ENCODE measurements around the gene NAA35.

The NAA35 gene

GRCh38 chr9:86062845-86063693 lies 122.1 kb downstream of the NAA35 start:
- no peak for DNase-seq (ENCODE audit: low spot score)

GRCh38 chr9:86064220-86064619 lies 123.3 kb downstream of the NAA35 start:
- no peak for DNase-seq (ENCODE audit: low spot score)

DNA sequence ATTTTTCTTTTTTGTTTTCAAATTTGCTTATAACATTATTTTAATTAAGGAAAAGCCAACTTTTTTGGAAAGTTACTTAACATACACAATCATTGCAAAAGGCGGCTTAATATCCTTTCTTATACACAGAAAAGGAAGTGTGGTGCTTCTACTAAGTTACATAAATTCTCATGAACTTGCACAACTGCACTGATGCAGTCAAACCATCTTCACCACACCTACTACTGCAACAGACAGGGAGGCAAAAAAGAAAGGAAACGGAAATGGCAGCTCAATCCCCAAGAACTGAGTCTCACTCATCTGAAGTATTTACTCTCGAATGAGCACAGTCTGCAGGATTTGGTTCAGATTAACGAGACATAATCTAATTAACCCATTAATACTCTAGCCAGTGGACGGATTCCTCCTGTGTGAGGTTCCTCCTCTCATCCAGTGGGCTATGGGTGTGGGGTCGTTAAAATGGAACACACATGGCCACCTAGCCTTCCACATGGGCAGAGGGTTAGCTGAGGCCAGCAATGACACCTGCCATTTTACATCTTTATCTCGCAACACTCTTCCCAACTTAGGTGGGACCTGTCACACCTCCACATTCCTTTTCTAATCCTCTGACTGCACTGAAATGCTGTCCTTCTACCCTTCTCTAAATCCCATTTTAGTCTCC lies 128.4 kb downstream of the NAA35 start:
- DNase-seq (ENCODE audit: low spot score): no peak

All from ecto neural progenitor cell (in vitro differentiated cells).